ENCODE data around the gene MTHFD1L. TPM values are rescaled to one million over a fixed set of nuclear protein-coding genes. Genes with fewer than 3 reads are reported as not detected.

The MTHFD1L gene
- total and polyA plus RNA-seq, 4 donors = 7.6 to 34.9 (median 11.0) TPM

DNA sequence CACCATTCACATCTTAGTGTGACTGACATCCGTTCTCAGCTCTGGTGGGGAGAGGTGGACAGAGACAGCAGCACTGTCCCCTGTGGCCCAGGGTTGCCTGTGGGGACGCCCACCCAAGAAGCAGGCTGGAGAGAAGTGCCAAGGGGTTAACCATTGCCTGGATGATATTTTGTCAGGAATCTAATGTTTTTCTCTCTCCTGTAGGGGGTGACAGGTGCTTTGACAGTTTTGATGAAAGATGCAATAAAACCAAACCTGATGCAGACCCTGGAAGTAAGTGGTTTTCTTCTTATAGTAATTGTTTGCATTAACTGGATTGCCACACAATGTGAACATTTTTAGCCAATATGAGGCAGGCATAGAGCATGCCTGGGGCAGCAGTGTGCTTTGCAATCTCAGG, 99.3 kb downstream of the MTHFD1L start:
- Histone ChIP-seq H3K4me3 (no peak overlapping the region), H3K9ac (ENCODE audit: insufficient read depth in 1 of 2, low read length in 2 of 2) (no peak overlapping the region), H3K36me3 (ENCODE audit: control insufficient read depth in 4 of 4, insufficient read depth in 4 of 4, low read length in 4 of 4) (peaks cover 0 to 6% (median 0%) of the 10 kb centered on the region in 4 donors), H3K27me3 (ENCODE audit: control insufficient read depth in 3 of 3, insufficient read depth in 3 of 3, low read length in 2 of 3) (no peaks in the 10 kb centered on the region), H3K4me1 (ENCODE audit: control insufficient read depth in 5 of 5, insufficient read depth in 5 of 5, low read length in 5 of 5) (peaks cover 0 to 1% (median 0%) of the 10 kb centered on the region in 5 donors), H3K27ac (ENCODE audit: low read depth in 1 of 2, low read length in 1 of 2) (no peak overlapping the region), H3K9me3 (ENCODE audit: control insufficient read depth in 4 of 4, insufficient read depth in 3 of 4, low read length in 3 of 4) (no peaks in the 10 kb centered on the region)
- DNase-seq (no peak), ATAC-seq (ENCODE audit: insufficient read depth, low FRiP score) (no peak)
- 95 to 96% methylated on average over 2 of the region's 2 CpGs for WGBS, 2 donors
- TF ChIP-seq, protein P1, sequence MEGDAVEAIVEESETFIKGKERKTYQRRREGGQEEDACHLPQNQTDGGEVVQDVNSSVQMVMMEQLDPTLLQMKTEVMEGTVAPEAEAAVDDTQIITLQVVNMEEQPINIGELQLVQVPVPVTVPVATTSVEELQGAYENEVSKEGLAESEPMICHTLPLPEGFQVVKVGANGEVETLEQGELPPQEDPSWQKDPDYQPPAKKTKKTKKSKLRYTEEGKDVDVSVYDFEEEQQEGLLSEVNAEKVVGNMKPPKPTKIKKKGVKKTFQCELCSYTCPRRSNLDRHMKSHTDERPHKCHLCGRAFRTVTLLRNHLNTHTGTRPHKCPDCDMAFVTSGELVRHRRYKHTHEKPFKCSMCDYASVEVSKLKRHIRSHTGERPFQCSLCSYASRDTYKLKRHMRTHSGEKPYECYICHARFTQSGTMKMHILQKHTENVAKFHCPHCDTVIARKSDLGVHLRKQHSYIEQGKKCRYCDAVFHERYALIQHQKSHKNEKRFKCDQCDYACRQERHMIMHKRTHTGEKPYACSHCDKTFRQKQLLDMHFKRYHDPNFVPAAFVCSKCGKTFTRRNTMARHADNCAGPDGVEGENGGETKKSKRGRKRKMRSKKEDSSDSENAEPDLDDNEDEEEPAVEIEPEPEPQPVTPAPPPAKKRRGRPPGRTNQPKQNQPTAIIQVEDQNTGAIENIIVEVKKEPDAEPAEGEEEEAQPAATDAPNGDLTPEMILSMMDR (IDR thresholded peaks at IDR 0.05; ENCODE audit: control extremely low read depth, extremely low read depth) = no peak

DNA sequence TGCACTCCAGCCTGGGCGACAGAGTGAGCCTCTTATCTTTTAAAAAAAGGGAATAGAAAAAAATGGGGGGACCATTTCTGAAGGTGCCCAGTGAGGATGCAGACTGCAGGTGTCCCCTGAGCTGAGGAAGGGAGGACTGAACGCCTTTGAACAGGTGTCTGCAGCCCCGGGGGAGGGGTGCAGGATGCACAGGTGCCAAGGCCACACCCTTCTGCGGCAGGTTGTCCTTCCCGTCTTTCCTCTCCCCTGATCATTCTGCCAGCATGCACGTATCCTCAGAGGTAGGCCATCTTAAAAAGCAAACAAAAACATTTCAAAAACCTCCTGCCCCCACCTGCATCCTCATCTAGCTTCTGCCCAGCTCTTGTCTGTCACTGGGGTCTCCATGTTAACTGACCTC, 101.3 kb downstream of the MTHFD1L start:
- Histone ChIP-seq H3K4me3 (no peak overlapping the region), H3K27ac (ENCODE audit: low read depth in 1 of 2, low read length in 1 of 2) (no peak overlapping the region), H3K9me3 (ENCODE audit: control insufficient read depth in 4 of 4, insufficient read depth in 3 of 4, low read length in 3 of 4) (no peaks in the 10 kb centered on the region), H3K36me3 (ENCODE audit: control insufficient read depth in 4 of 4, insufficient read depth in 4 of 4, low read length in 4 of 4) (peaks cover 0 to 5% (median 0%) of the 10 kb centered on the region in 4 donors), H3K4me1 (ENCODE audit: control insufficient read depth in 5 of 5, insufficient read depth in 5 of 5, low read length in 5 of 5) (no peaks in the 10 kb centered on the region), H3K9ac (ENCODE audit: insufficient read depth in 1 of 2, low read length in 2 of 2) (no peak overlapping the region), H3K27me3 (ENCODE audit: control insufficient read depth in 3 of 3, insufficient read depth in 3 of 3, low read length in 2 of 3) (no peaks in the 10 kb centered on the region)
- WGBS, 2 donors = 88 to 89% methylated on average over 6 of the region's 6 CpGs
- TF ChIP-seq, protein P1 (IDR thresholded peaks at IDR 0.05; ENCODE audit: control extremely low read depth, extremely low read depth) = no peak
- no peak for ATAC-seq (ENCODE audit: insufficient read depth, low FRiP score)
- DNase-seq = no peak

DNA sequence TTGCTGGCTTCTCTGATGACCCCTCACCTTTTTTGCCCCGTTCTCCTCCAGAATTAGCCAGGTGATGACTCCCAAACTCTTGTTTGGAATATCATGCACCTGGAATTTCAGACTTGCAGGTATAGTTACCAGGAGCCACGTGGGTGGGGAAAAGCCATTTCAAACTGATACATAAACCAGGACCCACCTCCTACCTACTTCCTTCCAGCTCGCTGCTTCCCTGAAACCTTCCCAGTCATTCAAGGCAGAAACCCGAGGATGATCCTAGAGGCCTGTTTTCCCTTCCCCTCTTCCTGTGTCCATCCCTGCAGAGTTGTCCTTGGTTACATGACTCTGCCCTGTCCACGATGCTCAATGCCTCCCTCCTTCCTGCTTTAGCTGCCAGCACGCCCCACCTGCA, 101.9 kb downstream of the MTHFD1L start:
- Histone ChIP-seq H3K4me3 (no peak overlapping the region), H3K9ac (ENCODE audit: insufficient read depth in 1 of 2, low read length in 2 of 2) (no peak overlapping the region), H3K4me1 (ENCODE audit: control insufficient read depth in 5 of 5, insufficient read depth in 5 of 5, low read length in 5 of 5) (no peaks in the 10 kb centered on the region), H3K36me3 (ENCODE audit: control insufficient read depth in 4 of 4, insufficient read depth in 4 of 4, low read length in 4 of 4) (peaks cover 0 to 5% (median 0%) of the 10 kb centered on the region in 4 donors), H3K27ac (ENCODE audit: low read depth in 1 of 2, low read length in 1 of 2) (no peak overlapping the region), H3K27me3 (ENCODE audit: control insufficient read depth in 3 of 3, insufficient read depth in 3 of 3, low read length in 2 of 3) (no peaks in the 10 kb centered on the region), H3K9me3 (ENCODE audit: control insufficient read depth in 4 of 4, insufficient read depth in 3 of 4, low read length in 3 of 4) (no peaks in the 10 kb centered on the region)
- no peak for DNase-seq
- no peak for ATAC-seq (ENCODE audit: insufficient read depth, low FRiP score)
- TF ChIP-seq, protein P1 (IDR thresholded peaks at IDR 0.05; ENCODE audit: control extremely low read depth, extremely low read depth) = no peak
- WGBS, 2 donors = 89 to 91% methylated on average over 6 of the region's 6 CpGs

DNA sequence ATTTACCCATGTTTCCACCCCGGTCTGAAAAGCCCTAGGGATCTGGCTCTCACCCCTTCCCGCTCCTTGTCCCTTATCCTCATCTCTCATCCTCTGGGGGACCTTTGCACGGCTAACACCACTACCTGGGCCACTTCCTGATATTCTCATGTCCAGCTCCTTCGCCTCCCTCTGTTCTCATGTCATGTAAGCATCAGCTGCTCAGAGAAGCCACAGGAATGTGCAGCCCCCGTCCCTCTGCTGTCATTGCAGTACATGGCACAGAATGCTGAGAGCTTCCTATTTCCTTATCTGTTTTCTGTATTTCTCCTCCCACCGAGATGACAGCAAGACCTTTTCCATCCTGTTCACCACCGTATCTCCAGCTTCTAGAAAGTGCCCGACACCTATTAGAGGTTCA, 102.4 kb downstream of the MTHFD1L start:
- DNase-seq = peak; percentile 31 to 49 (median 39)

More for the DNA sequence above, 102.4 kb downstream of the MTHFD1L start:
- Histone ChIP-seq H3K9me3 (ENCODE audit: control insufficient read depth in 4 of 4, insufficient read depth in 3 of 4, low read length in 3 of 4) (no peaks in the 10 kb centered on the region), H3K27ac (ENCODE audit: low read depth in 1 of 2, low read length in 1 of 2) (no peak overlapping the region), H3K27me3 (ENCODE audit: control insufficient read depth in 3 of 3, insufficient read depth in 3 of 3, low read length in 2 of 3) (no peaks in the 10 kb centered on the region), H3K4me1 (ENCODE audit: control insufficient read depth in 5 of 5, insufficient read depth in 5 of 5, low read length in 5 of 5) (no peaks in the 10 kb centered on the region), H3K4me3 (no peak overlapping the region), H3K36me3 (ENCODE audit: control insufficient read depth in 4 of 4, insufficient read depth in 4 of 4, low read length in 4 of 4) (peaks cover 0 to 5% (median 0%) of the 10 kb centered on the region in 4 donors), H3K9ac (ENCODE audit: insufficient read depth in 1 of 2, low read length in 2 of 2) (no peak overlapping the region)
- WGBS, 2 donors = 87 to 88% methylated on average over 8 of the region's 8 CpGs
- ATAC-seq (ENCODE audit: insufficient read depth, low FRiP score) = no peak
- TF ChIP-seq, protein P1 (IDR thresholded peaks at IDR 0.05; ENCODE audit: control extremely low read depth, extremely low read depth) = no peak
